Small intestine (tissue), 7 donors: ENCODE measurements around the gene THEMIS. TPM values are rescaled to one million over a fixed set of nuclear protein-coding genes. Genes with fewer than 3 reads are reported as not detected.
"Not testable (repeated sequence)": the region's sequence is repeated elsewhere in the genome, so short reads cannot be mapped to it uniquely, and the experiment has no call there.

Experiments
- DNase-seq, 2 donors: peaks; one replicate each; pipeline versions ENCODE4 v3.0.0 to v3.0.0-alpha.2; 2013
- FAIRE-seq: peaks from 2 replicates; lab custom pipeline; 2012; peaks lifted over from hg19 to GRCh38; lab: Jason Lieb, UNC
- H3K27ac ChIP-seq, 3 donors: one replicate each; pipeline ENCODE4 v1.5.1; 2013; ENCODE audit warnings: low read length in 2 of 3, mild to moderate bottlenecking in 2 of 3, control low read depth in 1 of 3, inconsistent platforms in 1 of 3, low read depth in 1 of 3, moderate library complexity in 1 of 3
- H3K27me3 ChIP-seq, 3 donors: one replicate each; pipeline ENCODE4 v1.6.1; 2013; ENCODE audit warnings: low read length in 3 of 3, inconsistent platforms in 1 of 3; ENCODE audit not compliant: control insufficient read depth in 3 of 3, insufficient read depth in 3 of 3
- H3K36me3 ChIP-seq, 3 donors: one replicate each; pipeline ENCODE4 v1.6.1; 2013; ENCODE audit warnings: low read length in 3 of 3, inconsistent platforms in 1 of 3, low read depth in 1 of 3, mild to moderate bottlenecking in 1 of 3, moderate library complexity in 1 of 3; ENCODE audit not compliant: control insufficient read depth in 3 of 3, insufficient read depth in 2 of 3
- H3K4me1 ChIP-seq, 3 donors: one replicate each; pipeline ENCODE4 v1.6.1; 2013; ENCODE audit warnings: low read length in 2 of 3, inconsistent platforms in 1 of 3, low read depth in 1 of 3, mild to moderate bottlenecking in 1 of 3, moderate library complexity in 1 of 3; ENCODE audit not compliant: control insufficient read depth in 3 of 3, insufficient read depth in 2 of 3
- H3K4me3 ChIP-seq, 3 donors: one replicate each; pipeline ENCODE4 v1.5.1; 2013; ENCODE audit warnings: low read length in 3 of 3, control low read depth in 1 of 3, inconsistent platforms in 1 of 3, low read depth in 1 of 3, mild to moderate bottlenecking in 1 of 3, moderate library complexity in 1 of 3
- H3K9me3 ChIP-seq, 2 donors: one replicate each; pipeline ENCODE4 v1.6.1; 2013; ENCODE audit warnings: low read depth in 1 of 2, low read length in 1 of 2; ENCODE audit not compliant: control insufficient read depth in 2 of 2, insufficient read depth in 1 of 2
- WGBS, 3 donors: extraction: QIAGEN DNeasy Blood & Tissue Kit; methylation state at CpG; one replicate each; pipeline ENCODE4 v1.1.7; 2013; 5-methylcytosine and 5-hydroxymethylcytosine counted together
- polyA plus RNA-seq, 4 donors: library from polyadenylated mRNA; stranded (reverse) in 3 of 4; unstranded in 1 of 4; fragments of 200-250 nt in 3 of 4; fragments of 120-200 nt in 1 of 4; gene quantifications; one replicate each; pipeline versions ENCODE4 v1.2.1 to v1.2.3, GENCODE V29; 2013
- donor health status: healthy with polysubstance abuse.
- donor health status: control.
- donor health status: control.
- donor health status: Bipolar disorder and iron deficiency.
- donor health status: healthy.

THEMIS gene
- polyA plus RNA-seq, 4 donors: 0.25 to 1.4 (median 0.64) TPM

- FAIRE-seq: no peak
- 67 to 72% (median 68%) methylated on average over 1 of the region's 1 CpG for WGBS, 3 donors
- Histone ChIP-seq H3K27ac (no peak overlapping the region), H3K9me3 (no peaks in the 10 kb centered on the region), H3K4me3 (no peak overlapping the region), H3K36me3 (no peaks in the 10 kb centered on the region), H3K27me3 (no peaks in the 10 kb centered on the region), H3K4me1 (no peaks in the 10 kb centered on the region)
- DNase-seq: no peak
These were observed 106.5 kb downstream of the THEMIS start for GRCh38 chr6:127794405-127794804.

DNA sequence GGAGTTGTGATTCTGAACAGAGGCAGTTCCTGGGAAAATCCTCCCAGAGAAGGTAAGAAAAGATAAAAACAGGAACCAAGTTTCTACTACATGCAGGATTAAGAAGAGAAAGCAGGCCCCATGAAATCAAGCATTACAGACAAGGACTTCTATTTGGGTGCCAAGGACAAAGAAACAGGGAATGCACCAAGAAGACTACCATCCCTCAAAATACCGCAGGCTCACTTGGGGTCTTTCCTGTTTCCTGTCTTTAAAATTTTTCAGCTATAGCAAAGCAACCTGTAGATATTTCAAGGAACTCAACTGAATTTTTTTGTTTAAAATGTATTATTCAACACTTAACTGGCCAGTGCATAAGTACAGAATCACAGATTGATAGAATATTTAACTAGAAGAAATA lies 107.5 kb downstream of the THEMIS start:
- 84 to 93% (median 88%) methylated on average over 1 of the region's 1 CpG for WGBS, 3 donors
- Histone ChIP-seq H3K27me3 (no peaks in the 10 kb centered on the region), H3K4me1 (no peaks in the 10 kb centered on the region), H3K36me3 (no peaks in the 10 kb centered on the region), H3K27ac (no peak overlapping the region), H3K9me3 (no peaks in the 10 kb centered on the region), H3K4me3 (no peak overlapping the region)
- FAIRE-seq (no peak), DNase-seq (no peak)

DNA sequence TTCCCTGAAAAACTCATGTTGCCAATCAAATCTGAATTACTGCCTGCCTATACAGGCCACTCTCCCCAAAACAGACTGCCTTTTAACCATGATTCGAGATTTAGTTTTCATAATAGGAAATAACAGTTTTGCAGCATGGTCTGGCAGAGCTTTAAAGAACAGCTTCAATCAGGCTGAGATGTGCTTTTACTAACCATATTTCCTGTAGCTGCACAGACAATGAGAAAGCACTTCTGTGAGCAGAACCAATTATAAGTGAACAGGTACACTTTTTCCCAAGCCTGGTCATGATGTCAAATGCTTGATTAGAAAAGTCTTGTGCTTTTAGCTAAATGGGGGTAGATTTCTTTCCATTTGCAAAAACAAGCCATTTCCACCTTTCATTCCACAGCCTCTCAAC lies 108.2 kb downstream of the THEMIS start:
- Histone ChIP-seq H3K36me3 (no peaks in the 10 kb centered on the region), H3K27ac (no peak overlapping the region), H3K4me3 (no peak overlapping the region), H3K9me3 (no peaks in the 10 kb centered on the region), H3K27me3 (no peaks in the 10 kb centered on the region), H3K4me1 (no peaks in the 10 kb centered on the region)
- 55 to 78% (median 59%) methylated on average over 1 of the region's 1 CpG for WGBS, 3 donors
- DNase-seq: no peak
- FAIRE-seq: no peak

GRCh38 chr6:127791779-127792528 lies 108.9 kb downstream of the THEMIS start:
- FAIRE-seq (no peak), DNase-seq (no peak)
- Histone ChIP-seq H3K4me1 (no peaks in the 10 kb centered on the region), H3K36me3 (no peaks in the 10 kb centered on the region), H3K27ac (no peak overlapping the region), H3K9me3 (no peaks in the 10 kb centered on the region), H3K27me3 (no peaks in the 10 kb centered on the region), H3K4me3 (no peak overlapping the region)
- 64 to 81% (median 72%) methylated on average over 11 of the region's 11 CpGs for WGBS, 3 donors

DNA sequence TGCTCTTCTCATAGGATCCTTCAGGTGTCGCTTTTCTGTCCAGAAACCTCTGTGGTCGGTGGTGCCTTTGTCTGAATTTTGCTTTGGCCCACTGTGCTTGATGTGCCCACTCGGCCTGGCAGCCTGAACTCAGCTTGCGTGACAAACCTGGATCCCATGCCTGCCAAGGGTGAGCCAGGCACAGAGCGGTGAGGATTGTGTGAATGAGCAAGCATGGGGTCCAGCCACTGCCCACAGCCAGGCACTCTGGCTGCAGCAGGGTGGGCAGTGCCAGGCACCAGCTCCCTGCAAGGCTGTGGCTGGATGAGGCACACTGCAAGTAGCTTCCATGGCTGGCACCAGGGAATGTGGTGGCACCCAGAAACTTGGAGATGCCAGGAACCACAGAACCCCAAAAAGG lies 110.3 kb downstream of the THEMIS start:
- WGBS, 3 donors: 85 to 93% (median 93%) methylated on average over 5 of the region's 5 CpGs
- H3K36me3 ChIP-seq: no peaks in the 10 kb centered on the region
- H3K9me3 ChIP-seq: no peaks in the 10 kb centered on the region
- no peaks in the 10 kb centered on the region for H3K4me1 ChIP-seq
- no peak overlapping the region for H3K4me3 ChIP-seq
- no peak overlapping the region for H3K27ac ChIP-seq
- no peak for DNase-seq
- H3K27me3 ChIP-seq: no peaks in the 10 kb centered on the region
- no peak for FAIRE-seq

DNA sequence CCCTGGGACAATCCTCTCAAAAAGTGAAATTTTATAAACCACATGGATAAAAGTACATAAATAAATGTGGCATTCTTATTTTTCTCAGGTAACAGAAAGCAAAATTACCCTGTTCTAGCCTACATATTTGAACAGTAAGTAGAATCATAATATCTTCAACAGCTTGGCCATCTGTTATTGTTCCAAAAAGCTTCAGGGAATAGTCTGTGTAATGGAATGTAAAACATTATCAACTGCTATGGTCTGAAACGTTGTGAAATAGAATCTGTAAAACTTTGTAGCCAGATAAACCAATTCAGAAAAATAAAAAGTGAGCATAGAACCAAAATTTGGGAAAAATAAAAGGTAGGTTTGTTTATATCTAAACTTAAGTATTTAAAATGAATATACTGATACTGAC lies 114.7 kb downstream of the THEMIS start:
- WGBS, 3 donors: 9 to 22% (median 18%) methylated on average over 1 of the region's 1 CpG
- no peak for FAIRE-seq

GRCh38 chr6:127784468-127784867 lies 116.4 kb downstream of the THEMIS start:
- no peaks in the 10 kb centered on the region for H3K27me3 ChIP-seq
- FAIRE-seq (no peak), DNase-seq (no peak)
- WGBS, 3 donors: 55 to 76% (median 67%) methylated on average over 1 of the region's 1 CpG
- H3K4me1 ChIP-seq: no peaks in the 10 kb centered on the region
- no peak overlapping the region for H3K4me3 ChIP-seq
- no peaks in the 10 kb centered on the region for H3K36me3 ChIP-seq
- H3K9me3 ChIP-seq: peaks cover 0 to 3% of the 10 kb centered on the region in 2 donors
- no peak overlapping the region for H3K27ac ChIP-seq

More for the DNA sequence above, 114.7 kb downstream of the THEMIS start:
- no peak for DNase-seq
- Histone ChIP-seq H3K4me3 (no peak overlapping the region), H3K27me3 (no peaks in the 10 kb centered on the region), H3K27ac (no peak overlapping the region), H3K4me1 (no peaks in the 10 kb centered on the region), H3K36me3 (no peaks in the 10 kb centered on the region), H3K9me3 (peaks cover 0 to 3% of the 10 kb centered on the region in 2 donors)

GRCh38 chr6:127781636-127782272 lies 119.1 kb downstream of the THEMIS start:
- not testable (repeated sequence) for H3K36me3 ChIP-seq, DNase-seq, H3K27ac ChIP-seq, H3K9me3 ChIP-seq, H3K27me3 ChIP-seq, FAIRE-seq, H3K4me3 ChIP-seq, H3K4me1 ChIP-seq
- WGBS, 3 donors: 36 to 53% (median 41%) methylated on average over 4 of the region's 4 CpGs
